HS-5 (cell line): ENCODE measurements around the gene MOAP1.
"Not testable (repeated sequence)": the region's sequence is repeated elsewhere in the genome, so short reads cannot be mapped to it uniquely, and the experiment has no call there.

Experiments
- DNase-seq: peaks from one replicate; pipeline ENCODE4 v3.0.0-alpha.2; 2012; ENCODE audit warnings: low read depth

MOAP1 gene

GRCh38 chr14:93183596-93184317 lies 940 bp downstream of the MOAP1 start:
- DNase-seq = no peak

GRCh38 chr14:93175492-93175891 lies 9.2 kb downstream of the MOAP1 start:
- no peak for DNase-seq

GRCh38 chr14:93174731-93175130 lies 10.0 kb downstream of the MOAP1 start:
- DNase-seq = not testable (repeated sequence)

GRCh38 chr14:93173943-93174395 lies 10.7 kb downstream of the MOAP1 start:
- no peak for DNase-seq

- DNase-seq = no peak
These were observed 13.3 kb downstream of the MOAP1 start for GRCh38 chr14:93171376-93171775.

- not testable (repeated sequence) for DNase-seq
These were observed 14.6 kb downstream of the MOAP1 start for GRCh38 chr14:93170141-93170540.

- not testable (repeated sequence) for DNase-seq
These were observed 15.1 kb downstream of the MOAP1 start for GRCh38 chr14:93169619-93170018.

- DNase-seq = not testable (repeated sequence)
These were observed 16.1 kb downstream of the MOAP1 start for GRCh38 chr14:93168610-93169009.

GRCh38 chr14:93165271-93166265 lies 19.1 kb downstream of the MOAP1 start:
- not testable (repeated sequence) for DNase-seq

GRCh38 chr14:93163564-93163963 lies 21.1 kb downstream of the MOAP1 start:
- DNase-seq = no peak

GRCh38 chr14:93161411-93161940 lies 23.2 kb downstream of the MOAP1 start:
- DNase-seq = no peak

- no peak for DNase-seq
These were observed 24.3 kb downstream of the MOAP1 start for GRCh38 chr14:93160353-93160801.

- DNase-seq = not testable (repeated sequence)
These were observed 24.9 kb downstream of the MOAP1 start for GRCh38 chr14:93159625-93160352.

- DNase-seq = not testable (repeated sequence)
These were observed 26.3 kb downstream of the MOAP1 start for GRCh38 chr14:93158349-93158748.

- no peak for DNase-seq
These were observed 27.9 kb downstream of the MOAP1 start for GRCh38 chr14:93156693-93157369.

GRCh38 chr14:93155667-93156066 lies 29.0 kb downstream of the MOAP1 start:
- no peak for DNase-seq

- no peak for DNase-seq
These were observed 31.6 kb downstream of the MOAP1 start for GRCh38 chr14:93153121-93153520.

GRCh38 chr14:93150227-93151208 lies 34.2 kb downstream of the MOAP1 start:
- no peak for DNase-seq

- no peak for DNase-seq
These were observed 35.7 kb downstream of the MOAP1 start for GRCh38 chr14:93148979-93149378.

GRCh38 chr14:93146119-93146518 lies 38.6 kb downstream of the MOAP1 start:
- DNase-seq = no peak
